ENCODE measurements around the gene NUDT12. TPM values are rescaled to one million over a fixed set of nuclear protein-coding genes. Genes with fewer than 3 reads are reported as not detected.

NUDT12 gene
- total RNA-seq, 1 donor from 2014 or later: 17.6 TPM

DNA sequence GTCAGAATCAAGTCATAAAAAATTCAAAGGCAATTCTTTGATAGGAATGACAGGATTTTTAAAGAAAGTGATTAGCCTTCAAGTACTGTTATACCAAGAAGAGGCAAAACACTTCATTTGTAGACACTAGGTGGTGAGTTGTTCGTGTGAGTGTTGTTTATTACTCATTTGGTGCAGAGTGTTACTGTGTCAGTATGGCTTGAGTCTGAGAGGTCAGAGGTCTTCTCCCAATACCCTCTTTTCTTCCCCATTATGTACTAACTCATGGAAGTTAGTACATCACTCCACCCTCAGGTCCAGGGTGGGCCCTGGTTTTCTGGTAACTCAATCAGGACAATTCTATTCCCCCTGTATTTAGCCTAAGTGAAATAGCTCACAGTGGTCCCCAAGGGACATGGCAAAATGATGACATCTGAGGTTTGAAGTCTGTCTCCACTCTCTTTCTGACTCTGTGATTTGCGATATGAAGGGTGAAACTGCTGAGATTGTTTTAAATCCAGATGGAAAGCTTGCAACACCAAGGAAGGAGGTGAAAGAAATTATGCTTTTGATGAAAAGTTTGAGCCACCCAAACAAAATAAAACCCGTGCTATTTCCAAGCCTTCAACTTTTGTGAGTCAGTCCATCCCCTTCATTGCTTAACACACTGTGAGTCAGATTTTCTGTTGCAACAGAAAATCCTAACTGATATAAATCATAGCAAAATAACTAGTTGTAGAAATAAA lies 56.8 kb downstream of the NUDT12 start:
- TF ChIP-seq, protein P1, sequence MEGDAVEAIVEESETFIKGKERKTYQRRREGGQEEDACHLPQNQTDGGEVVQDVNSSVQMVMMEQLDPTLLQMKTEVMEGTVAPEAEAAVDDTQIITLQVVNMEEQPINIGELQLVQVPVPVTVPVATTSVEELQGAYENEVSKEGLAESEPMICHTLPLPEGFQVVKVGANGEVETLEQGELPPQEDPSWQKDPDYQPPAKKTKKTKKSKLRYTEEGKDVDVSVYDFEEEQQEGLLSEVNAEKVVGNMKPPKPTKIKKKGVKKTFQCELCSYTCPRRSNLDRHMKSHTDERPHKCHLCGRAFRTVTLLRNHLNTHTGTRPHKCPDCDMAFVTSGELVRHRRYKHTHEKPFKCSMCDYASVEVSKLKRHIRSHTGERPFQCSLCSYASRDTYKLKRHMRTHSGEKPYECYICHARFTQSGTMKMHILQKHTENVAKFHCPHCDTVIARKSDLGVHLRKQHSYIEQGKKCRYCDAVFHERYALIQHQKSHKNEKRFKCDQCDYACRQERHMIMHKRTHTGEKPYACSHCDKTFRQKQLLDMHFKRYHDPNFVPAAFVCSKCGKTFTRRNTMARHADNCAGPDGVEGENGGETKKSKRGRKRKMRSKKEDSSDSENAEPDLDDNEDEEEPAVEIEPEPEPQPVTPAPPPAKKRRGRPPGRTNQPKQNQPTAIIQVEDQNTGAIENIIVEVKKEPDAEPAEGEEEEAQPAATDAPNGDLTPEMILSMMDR (conservative IDR thresholded peaks at IDR 0.05): no peak
- peaks cover 37% of the 10 kb centered on the region for H3K4me1 Mint-ChIP-seq
- H3K9me3 Mint-ChIP-seq: peaks cover 1% of the 10 kb centered on the region
- no peak overlapping the region for H3K27ac Mint-ChIP-seq (ENCODE audit: unreplicated experiment)
- DNase-seq (ENCODE audit: low read depth, low spot score): no peak
- peaks cover 15% of the 10 kb centered on the region for H3K36me3 Mint-ChIP-seq (ENCODE audit: low read depth)
- no peak overlapping the region for H3K4me3 Mint-ChIP-seq
- H3K27me3 Mint-ChIP-seq (ENCODE audit: low read depth): no peaks in the 10 kb centered on the region

DNA sequence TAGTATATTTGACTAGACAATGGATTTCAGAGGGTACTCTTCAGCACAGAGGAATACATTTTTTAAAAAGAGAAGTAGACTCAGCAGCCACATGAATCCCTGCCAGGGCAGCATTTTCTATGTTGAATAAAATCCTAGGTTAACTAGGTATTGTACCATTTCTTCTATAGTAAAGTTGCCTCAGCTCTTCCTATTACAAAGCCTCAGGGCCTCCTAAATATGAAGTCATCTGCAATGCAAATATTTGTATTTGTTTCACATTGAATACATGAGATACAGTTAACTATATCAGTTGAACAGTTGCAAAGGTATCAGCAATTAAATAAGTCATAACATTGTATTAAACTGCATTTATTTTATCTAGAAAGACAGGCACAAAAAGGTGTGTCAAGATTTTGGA lies 59.5 kb downstream of the NUDT12 start:
- H3K36me3 Mint-ChIP-seq (ENCODE audit: low read depth): peaks cover 15% of the 10 kb centered on the region

DNA sequence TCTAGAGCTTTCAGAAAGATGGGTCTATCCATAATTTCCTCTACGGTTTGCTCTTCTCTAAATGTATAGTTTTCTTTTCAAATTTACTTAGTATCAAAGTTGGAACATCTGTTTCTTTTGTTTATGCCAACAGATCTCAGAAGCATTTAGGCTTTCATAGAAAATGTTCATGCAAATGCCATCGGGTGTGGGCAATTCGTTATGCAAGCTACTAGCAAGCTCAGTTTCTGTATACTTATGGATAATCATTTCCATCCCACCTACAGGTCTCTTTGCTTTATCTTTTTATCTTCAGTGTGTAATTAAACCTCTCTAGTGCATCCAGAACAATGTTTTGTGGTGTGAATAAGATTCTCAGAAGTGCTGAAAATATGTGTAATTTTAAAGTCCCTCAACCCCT lies 59.9 kb downstream of the NUDT12 start:
- H3K27me3 Mint-ChIP-seq (ENCODE audit: low read depth): no peaks in the 10 kb centered on the region
- peaks cover 2% of the 10 kb centered on the region for H3K9me3 Mint-ChIP-seq
- H3K4me3 Mint-ChIP-seq: no peak overlapping the region
- peaks cover 15% of the 10 kb centered on the region for H3K36me3 Mint-ChIP-seq (ENCODE audit: low read depth)
- H3K4me1 Mint-ChIP-seq: peaks cover 59% of the 10 kb centered on the region
- TF ChIP-seq, protein P1 (conservative IDR thresholded peaks at IDR 0.05): no peak
- DNase-seq (ENCODE audit: low read depth, low spot score): no peak
- no peak overlapping the region for H3K27ac Mint-ChIP-seq (ENCODE audit: unreplicated experiment)

More for the DNA sequence above, 59.5 kb downstream of the NUDT12 start:
- H3K4me1 Mint-ChIP-seq: peaks cover 54% of the 10 kb centered on the region
- no peak overlapping the region for H3K4me3 Mint-ChIP-seq
- no peaks in the 10 kb centered on the region for H3K27me3 Mint-ChIP-seq (ENCODE audit: low read depth)
- peak overlapping the region; percentile 7 for H3K27ac Mint-ChIP-seq (ENCODE audit: unreplicated experiment)
- no peak for DNase-seq (ENCODE audit: low read depth, low spot score)
- H3K9me3 Mint-ChIP-seq: peaks cover 2% of the 10 kb centered on the region
- TF ChIP-seq, protein P1 (conservative IDR thresholded peaks at IDR 0.05): no peak
